Cardiac fibroblast (primary cell): ENCODE data around the gene CITED1.

Experiments used
- DNase-seq, 2 donors: peaks; one replicate each; pipeline versions ENCODE4 v3.0.0 to v3.0.0-alpha.2; 2010; ENCODE audit warnings: low read depth in 2 of 2
- H3K4me3 ChIP-seq, 2 donors: replicated peaks in 1 of 2; 1 replicate in 1 of 2; 2 replicates in 1 of 2; pipeline ENCODE4 v1.5.1; 2011; ENCODE audit warnings: low read depth in 2 of 2, low read length in 2 of 2, mild to moderate bottlenecking in 2 of 2, moderate library complexity in 1 of 2
- TF ChIP-seq, protein P1 (sequence below): IDR thresholded peaks from one replicate; pipeline ENCODE4 v1.5.1; 2011; ENCODE audit warnings: low read depth, mild to moderate bottlenecking, low read length, inconsistent platforms

The CITED1 gene

DNA sequence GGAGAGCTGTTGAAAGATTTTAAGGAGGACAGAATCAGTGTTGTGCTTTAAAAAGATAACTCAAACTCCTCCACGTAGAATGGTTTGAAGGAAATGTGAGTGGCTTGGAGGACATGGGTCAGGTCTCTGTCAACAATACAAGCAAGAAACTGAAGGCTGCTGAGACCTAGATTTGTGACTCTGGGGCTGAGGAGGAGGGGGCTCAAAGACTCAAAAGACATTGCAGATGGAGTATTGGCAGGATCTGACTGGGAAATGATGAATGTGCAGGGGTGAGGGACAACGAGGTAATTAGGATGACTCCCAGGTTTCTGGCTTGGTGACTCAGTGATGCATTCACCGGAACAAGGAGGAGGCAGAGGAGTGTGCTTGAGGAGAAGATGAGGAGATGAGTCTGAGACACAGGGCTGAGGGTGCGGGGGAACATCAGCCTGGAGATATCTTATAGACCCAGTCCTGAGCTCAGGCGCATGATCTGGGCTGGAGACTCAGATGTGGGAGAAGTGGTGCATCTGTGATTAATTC, 25.3 kb downstream of the CITED1 start:
- H3K4me3 ChIP-seq: no peak overlapping the region
- TF ChIP-seq, protein P1, sequence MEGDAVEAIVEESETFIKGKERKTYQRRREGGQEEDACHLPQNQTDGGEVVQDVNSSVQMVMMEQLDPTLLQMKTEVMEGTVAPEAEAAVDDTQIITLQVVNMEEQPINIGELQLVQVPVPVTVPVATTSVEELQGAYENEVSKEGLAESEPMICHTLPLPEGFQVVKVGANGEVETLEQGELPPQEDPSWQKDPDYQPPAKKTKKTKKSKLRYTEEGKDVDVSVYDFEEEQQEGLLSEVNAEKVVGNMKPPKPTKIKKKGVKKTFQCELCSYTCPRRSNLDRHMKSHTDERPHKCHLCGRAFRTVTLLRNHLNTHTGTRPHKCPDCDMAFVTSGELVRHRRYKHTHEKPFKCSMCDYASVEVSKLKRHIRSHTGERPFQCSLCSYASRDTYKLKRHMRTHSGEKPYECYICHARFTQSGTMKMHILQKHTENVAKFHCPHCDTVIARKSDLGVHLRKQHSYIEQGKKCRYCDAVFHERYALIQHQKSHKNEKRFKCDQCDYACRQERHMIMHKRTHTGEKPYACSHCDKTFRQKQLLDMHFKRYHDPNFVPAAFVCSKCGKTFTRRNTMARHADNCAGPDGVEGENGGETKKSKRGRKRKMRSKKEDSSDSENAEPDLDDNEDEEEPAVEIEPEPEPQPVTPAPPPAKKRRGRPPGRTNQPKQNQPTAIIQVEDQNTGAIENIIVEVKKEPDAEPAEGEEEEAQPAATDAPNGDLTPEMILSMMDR: no peak
- peak in 1 of 2 donors; percentile 50 for DNase-seq

DNA sequence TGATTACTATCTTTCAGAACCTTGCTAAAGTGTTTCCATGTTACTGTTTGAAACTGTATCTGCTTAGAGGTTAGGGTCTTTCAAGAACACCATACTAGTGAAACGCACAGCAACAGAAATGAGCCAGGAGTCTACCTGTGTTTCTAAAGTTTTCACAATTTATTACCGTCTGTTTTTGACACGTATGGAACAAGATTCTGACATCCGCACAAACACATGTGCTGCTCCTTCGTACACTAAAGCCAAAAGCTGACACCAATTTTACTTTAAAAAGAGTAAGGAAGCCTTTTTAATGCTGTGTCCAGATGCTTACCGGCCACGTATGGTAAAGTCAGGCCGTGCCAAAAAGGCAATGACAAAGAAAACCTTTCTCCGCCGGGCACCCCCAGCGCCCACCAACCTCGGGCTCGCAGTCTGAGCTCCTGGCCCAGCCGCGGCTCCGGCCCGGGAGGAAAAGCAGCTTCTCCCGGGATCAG, 29.2 kb downstream of the CITED1 start:
- H3K4me3 ChIP-seq: peak overlapping the region; percentile 62 to 70
- TF ChIP-seq, protein P1: no peak
- DNase-seq: peak in 1 of 2 donors; percentile 13

DNA sequence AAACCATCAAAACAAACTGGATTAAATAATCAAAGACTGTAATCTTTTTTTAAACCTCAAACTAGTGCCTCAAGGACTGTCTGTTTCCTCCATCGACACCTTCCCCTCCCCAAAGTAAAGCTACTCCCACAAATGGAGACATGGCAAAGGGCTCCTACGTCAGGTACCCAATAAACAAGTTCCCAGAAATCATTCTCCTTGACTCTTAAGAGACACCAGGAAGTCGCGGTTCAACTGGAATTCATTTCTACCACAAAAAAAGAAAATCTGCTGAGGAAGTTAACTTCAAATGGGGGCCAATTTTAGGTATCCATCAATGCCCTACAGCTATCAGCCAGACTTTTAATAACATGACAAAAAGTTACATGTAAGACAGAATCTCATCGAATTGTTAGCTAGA, 31.2 kb downstream of the CITED1 start:
- peak in 1 of 2 donors; percentile 20 for DNase-seq
- TF ChIP-seq, protein P1: no peak
- H3K4me3 ChIP-seq: peak overlapping the region; percentile 11 to 70

DNA sequence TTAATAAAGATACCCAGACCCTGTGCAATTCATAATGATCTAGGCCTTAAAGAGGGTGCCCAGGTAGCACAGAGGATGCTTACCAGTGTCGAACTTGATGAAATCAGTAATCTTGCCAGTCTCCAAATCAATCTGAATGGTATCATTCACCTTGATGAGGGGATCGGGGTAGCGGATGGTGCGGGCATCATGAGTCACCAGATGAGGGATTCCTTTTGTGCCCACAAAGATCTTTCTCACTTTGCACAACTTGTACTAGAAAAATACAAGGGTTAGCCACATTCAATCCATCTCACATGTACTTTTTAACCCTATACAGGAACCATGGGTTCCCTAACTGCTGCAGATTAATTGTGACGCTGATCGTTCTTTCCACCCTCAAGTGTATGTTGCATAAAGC, 32.0 kb downstream of the CITED1 start:
- TF ChIP-seq, protein P1: no peak
- no peak for DNase-seq
- H3K4me3 ChIP-seq: no peak overlapping the region

DNA sequence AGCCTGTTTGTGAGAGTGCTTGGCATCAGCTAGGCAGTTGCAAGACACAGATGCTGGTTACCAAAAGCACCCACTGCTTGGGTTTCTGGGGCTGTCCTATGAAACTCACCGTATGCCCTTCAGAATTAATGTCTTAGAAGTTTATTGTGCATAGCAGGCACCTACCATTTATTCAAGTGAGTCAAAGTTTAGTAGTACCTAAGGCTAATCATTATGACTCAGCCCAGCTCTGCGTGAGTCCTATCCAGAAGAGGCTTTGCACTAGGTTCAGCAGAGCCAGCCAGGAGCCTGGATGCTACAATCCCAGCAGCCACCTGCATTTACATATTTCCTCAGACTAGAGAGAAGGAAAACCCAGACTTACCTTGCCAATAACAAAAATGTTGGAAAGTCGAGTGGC, 32.8 kb downstream of the CITED1 start:
- H3K4me3 ChIP-seq: no peak overlapping the region
- DNase-seq: peak in 1 of 2 donors; percentile 59

DNA sequence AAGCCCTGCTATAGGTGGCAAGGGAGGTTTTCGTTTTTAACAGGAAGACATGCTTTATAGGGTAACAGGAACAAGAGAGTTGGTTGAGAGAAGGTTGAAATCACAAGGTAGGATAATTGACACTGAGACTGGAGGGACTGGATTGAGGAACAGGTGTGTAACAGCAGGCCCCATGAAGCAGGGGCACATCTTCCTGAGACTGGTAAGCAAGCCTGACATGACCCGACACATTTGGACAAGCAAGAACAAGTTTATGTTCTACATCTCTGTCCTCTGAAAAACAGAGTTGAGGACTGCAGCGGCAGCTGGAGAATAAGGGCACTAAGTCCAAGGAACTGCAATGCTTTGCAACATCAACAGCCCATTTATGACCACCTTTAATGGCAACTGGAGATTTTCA, 33.9 kb downstream of the CITED1 start:
- H3K4me3 ChIP-seq: no peak overlapping the region

More for the DNA sequence above, 32.8 kb downstream of the CITED1 start:
- TF ChIP-seq, protein P1: no peak

More for the DNA sequence above, 33.9 kb downstream of the CITED1 start:
- no peak for DNase-seq
- TF ChIP-seq, protein P1: no peak
